HCT116 (cell line): Measurements from ENCODE around the gene TNRC18. TPM values are rescaled to one million over a fixed set of nuclear protein-coding genes. Genes with fewer than 3 reads are reported as not detected.

ENCODE experiments used
- ATAC-seq: fragments of 200-7000 bp; cut with Tn5 transposase; 2 replicates; pipeline ENCODE4 v1.9.1; 2020; ENCODE audit warnings: mild to moderate bottlenecking, moderate library complexity
- BruUV-seq: library from RNA; stranded (reverse); fragments of 400-500 nt; replicated peaks from 2 replicates; lab custom pipeline; 2021; lab: Mats Ljungman, UMichigan
- CTCF ChIA-PET: fragments of 300-600 bp; sonication (Branson Sonifier 250); formaldehyde crosslinking; loops from one replicate; lab custom pipeline; 2021; ENCODE audit warnings: antibody characterized with exemption; lab: Charles Lee
- POLR2A ChIA-PET: fragments of 300-600, 350-600 bp; sonication (Branson Sonifier 250); formaldehyde crosslinking; loops from one replicate; lab custom pipeline; 2021; ENCODE audit warnings: antibody characterized with exemption; lab: Charles Lee
- RAD21 ChIA-PET, 2 experiments: fragments of 300-600 bp; sonication (Branson Sonifier 250); formaldehyde crosslinking; loops; one replicate each; lab custom pipeline; 2023; ENCODE audit warnings: low total read pairs in 2 of 2; ENCODE audit not compliant: uncharacterized antibody in 2 of 2, unreplicated experiment in 2 of 2, low non-redundant PET in 1 of 2; lab: Charles Lee
- DNase-seq: peaks from one replicate; pipeline ENCODE4 v3.0.0-alpha.2; 2010; ENCODE audit warnings: low read depth, low spot score
- H2AFZ ChIP-seq: fragments of 200-600 bp; shearing (Covaris generic), sonication (generic); 2 replicates; pipeline ENCODE4 v1.6.1; 2017; ENCODE audit warnings: low read depth, mixed run types, mixed read lengths, antibody characterized with exemption, low read length; ENCODE audit not compliant: poor library complexity, severe bottlenecking
- H3K27ac ChIP-seq: 2 replicates; pipeline ENCODE4 v1.5.1; 2012; ENCODE audit warnings: low read depth, low read length
- H3K27me3 ChIP-seq: fragments of 200-600 bp; sonication (generic); 2 replicates; pipeline ENCODE4 v1.6.1; 2016; ENCODE audit warnings: mixed run types, low read length, mixed read lengths; ENCODE audit not compliant: insufficient read depth
- H3K36me3 ChIP-seq, 2 experiments: fragments of 200-500 bp in 1 of 2; fragments of 200-600 bp in 1 of 2; sonication (Bioruptor generic) in 1 of 2; sonication (generic) in 1 of 2; 2 replicates each; pipeline versions ENCODE4 v1.5.1 to v1.6.1; 2014 to 2016; ENCODE audit warnings: low read length in 2 of 2, inconsistent platforms in 1 of 2, mixed read lengths in 1 of 2, mixed run types in 1 of 2; ENCODE audit not compliant: insufficient read depth in 2 of 2, control insufficient read depth in 1 of 2
- H3K4me1 ChIP-seq, 2 experiments: fragments of 200-600 bp in 1 of 2; sonication (generic) in 1 of 2; 2 replicates each; pipeline versions ENCODE4 v1.5.1 to v1.6.1; 2012 to 2017; ENCODE audit warnings: low read length in 2 of 2, inconsistent platforms in 1 of 2, mild to moderate bottlenecking in 1 of 2, mixed read lengths in 1 of 2, mixed run types in 1 of 2, moderate library complexity in 1 of 2; ENCODE audit not compliant: insufficient read depth in 2 of 2, control insufficient read depth in 1 of 2
- H3K4me2 ChIP-seq: fragments of 200-600 bp; sonication (generic); 2 replicates; pipeline ENCODE4 v1.6.1; 2017; ENCODE audit warnings: mixed run types, low read length, mixed read lengths
- H3K4me3 ChIP-seq, 2 experiments: fragments of 200-600 bp in 1 of 2; sonication (generic) in 1 of 2; replicated peaks in 1 of 2; 2 replicates each; pipeline ENCODE4 v1.5.1; 2011 to 2016; ENCODE audit warnings: low read length in 2 of 2, control low read depth in 1 of 2, low read depth in 1 of 2, mild to moderate bottlenecking in 1 of 2, mixed read lengths in 1 of 2, mixed run types in 1 of 2
- H3K79me2 ChIP-seq: fragments of 200-600 bp; sonication (generic); 2 replicates; pipeline ENCODE4 v1.6.1; 2017; ENCODE audit warnings: mild to moderate bottlenecking, mixed run types, low read length, moderate library complexity, mixed read lengths; ENCODE audit not compliant: insufficient read depth
- H3K9ac ChIP-seq: fragments of 200-600 bp; sonication (generic); 2 replicates; pipeline ENCODE4 v1.6.1; 2016; ENCODE audit warnings: low read length, mixed read lengths
- H3K9me2 ChIP-seq: fragments of 200-600 bp; sonication (generic), shearing (Covaris generic); 2 replicates; pipeline ENCODE4 v1.6.1; 2017; ENCODE audit warnings: mixed run types, mild to moderate bottlenecking, moderate library complexity; ENCODE audit not compliant: insufficient read depth
- H3K9me3 ChIP-seq, 2 experiments: fragments of 200-500 bp in 1 of 2; fragments of 200-600 bp in 1 of 2; sonication (Bioruptor generic) in 1 of 2; sonication (generic) in 1 of 2; 2 replicates each; pipeline ENCODE4 v1.6.1; 2014 to 2017; ENCODE audit warnings: low read length in 2 of 2, mixed read lengths in 2 of 2, inconsistent platforms in 1 of 2, low read depth in 1 of 2, mild to moderate bottlenecking in 1 of 2, mixed run types in 1 of 2, moderate library complexity in 1 of 2; ENCODE audit not compliant: control insufficient read depth in 1 of 2, insufficient read depth in 1 of 2
- H4K20me1 ChIP-seq: fragments of 200-600 bp; sonication (generic), shearing (Covaris generic); 2 replicates; pipeline ENCODE4 v1.6.1; 2017; ENCODE audit warnings: mixed run types, mild to moderate bottlenecking, moderate library complexity; ENCODE audit not compliant: insufficient read depth
- CBX3 ChIP-seq: IDR thresholded peaks from 2 replicates; pipeline ENCODE4 v1.6.1; 2012; ENCODE audit warnings: low read depth
- CEBPB ChIP-seq: IDR thresholded peaks from 2 replicates; pipeline ENCODE4 v1.6.1; 2012; ENCODE audit warnings: low read depth
- EGR1 ChIP-seq: IDR thresholded peaks from 2 replicates; pipeline ENCODE4 v1.6.1; 2012; ENCODE audit warnings: low read depth
- ELF1 ChIP-seq: IDR thresholded peaks from 2 replicates; pipeline ENCODE4 v1.6.1; 2012; ENCODE audit warnings: low read depth, borderline replicate concordance
- EZH2 ChIP-seq: fragments of 200-600 bp; sonication (generic); IDR thresholded peaks from 2 replicates; pipeline ENCODE4 v1.6.1; 2017; ENCODE audit warnings: antibody characterized with exemption, mixed run types
- FOSL1 ChIP-seq: IDR thresholded peaks from 2 replicates; pipeline ENCODE4 v1.6.1; 2012; ENCODE audit warnings: low read depth
- JUND ChIP-seq: IDR thresholded peaks from 2 replicates; pipeline ENCODE4 v1.6.1; 2012
- REST ChIP-seq: IDR thresholded peaks from 2 replicates; pipeline ENCODE4 v1.6.1; 2012; ENCODE audit warnings: low read depth
- SIN3A ChIP-seq: IDR thresholded peaks from 2 replicates; pipeline ENCODE4 v1.6.1; 2012; ENCODE audit warnings: low read depth
- SP1 ChIP-seq: IDR thresholded peaks from 2 replicates; pipeline ENCODE4 v1.6.1; 2012; ENCODE audit warnings: low read depth
- TCF7L2 ChIP-seq: IDR thresholded peaks from 2 replicates; pipeline ENCODE4 v1.7.0; 2011; ENCODE audit warnings: borderline replicate concordance, inconsistent platforms; ENCODE audit not compliant: insufficient read depth, insufficient read length; ENCODE audit errors: extremely low read depth
- YY1 ChIP-seq: IDR thresholded peaks from 2 replicates; pipeline ENCODE4 v1.6.1; 2011; ENCODE audit warnings: low read length, low read depth, moderate library complexity, mild to moderate bottlenecking; ENCODE audit not compliant: insufficient replicate concordance; ENCODE audit errors: extremely low read depth
- ZNF274 ChIP-seq: fragments of 200-500 bp; sonication (Bioruptor generic); IDR thresholded peaks from 2 replicates; pipeline ENCODE4 v1.6.1; 2014; ENCODE audit warnings: mild to moderate bottlenecking, low read depth, low read length, inconsistent platforms
- intact Hi-C: fragments of 100-400 bp; cut with micrococcal nuclease; formaldehyde crosslinking; loops from 2 replicates; pipeline ENCODE4 v1.10.0; 2022
- total RNA-seq: library from RNA; stranded (reverse); gene quantifications from one replicate; pipeline ENCODE4 v1.2.1, GENCODE V29; 2021; ENCODE audit not compliant: unreplicated experiment

The TNRC18 gene
- total RNA-seq, 1 experiment from 2014 or later = 101 TPM

- no peak for TF ChIP-seq FOSL1
- TF ChIP-seq EZH2 = no peak
- TF ChIP-seq YY1 = no peak
- TF ChIP-seq, all 23 proteins: peak for 0
Observed at GRCh38 chr7:5375925-5376324, 47.7 kb downstream of the TNRC18 start (continued).

- no peak overlapping the region for H3K4me2 ChIP-seq
- no peaks in the 10 kb centered on the region for H4K20me1 ChIP-seq
- H3K27ac ChIP-seq = no peak overlapping the region
- ChIA-PET CTCF (interaction anchor here (1.2 kb wide), 1 partner anchor 9 kb away, joined by 3 read pairs; no protein-coding TSS in a partner anchor), POLR2A (no interaction called here), RAD21 (no interaction called here)
- H3K4me3 ChIP-seq = no peak overlapping the region
- TF ChIP-seq YY1 = no peak
- no peak for TF ChIP-seq TCF7L2
- no peak for TF ChIP-seq EGR1
- no peak for TF ChIP-seq SP1
- no peak for TF ChIP-seq CEBPB
- no peak for TF ChIP-seq REST
- TF ChIP-seq ELF1 = no peak
- no peak for TF ChIP-seq FOSL1
- no peak for TF ChIP-seq ZNF274
- no peak for TF ChIP-seq EZH2
- no peak for TF ChIP-seq CBX3
- TF ChIP-seq SIN3A = no peak
- no peak for TF ChIP-seq JUND
- H3K9me3 ChIP-seq = no peaks in the 10 kb centered on the region
- peaks cover 15 to 33% of the 10 kb centered on the region in 2 experiments; a peak in 3 of 4 replicates for H3K36me3 ChIP-seq
- no peak for ATAC-seq
- intact Hi-C loops = no loop called here
- BruUV-seq = no TSS peak
- peaks cover 0 to 5% of the 10 kb centered on the region in 2 experiments; a peak in 2 of 4 replicates for H3K4me1 ChIP-seq
- no peak overlapping the region for H2AFZ ChIP-seq
- H3K27me3 ChIP-seq = no peaks in the 10 kb centered on the region
- no peaks in the 10 kb centered on the region for H3K9me2 ChIP-seq
- DNase-seq = no peak
- H3K79me2 ChIP-seq = peaks cover 47% of the 10 kb centered on the region
- H3K9ac ChIP-seq = no peak overlapping the region
Observed at GRCh38 chr7:5374464-5374863, 49.2 kb downstream of the TNRC18 start.
